Measurements from ENCODE around the gene HS2ST1. TPM values are rescaled to one million over a fixed set of nuclear protein-coding genes. Genes with fewer than 3 reads are reported as not detected.

Gene HS2ST1
- total RNA-seq, 2 experiments from 2014 or later = 22.0 to 23.6 TPM

DNA sequence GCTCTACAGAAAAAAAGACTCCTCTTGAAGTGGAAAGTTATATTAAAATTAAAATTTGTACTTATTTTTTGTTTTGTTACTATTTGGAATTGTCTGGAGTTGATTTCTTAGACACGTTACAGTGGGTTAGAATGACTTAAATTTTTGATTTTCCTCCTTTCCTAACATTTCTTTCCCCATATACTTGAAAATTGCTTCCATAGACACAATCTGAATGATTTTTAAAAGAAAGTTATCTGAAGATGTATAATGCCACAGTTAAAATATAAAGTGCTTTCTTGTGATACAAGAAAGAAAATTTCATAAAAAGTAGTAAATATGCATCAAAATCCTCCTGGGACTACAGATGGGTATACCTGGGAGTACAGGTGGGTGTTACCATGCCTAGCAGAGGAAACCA is 2.3 kb downstream of the HS2ST1 start:
- ChIA-PET POLR2A (no interaction called here), CTCF (no interaction called here)

DNA sequence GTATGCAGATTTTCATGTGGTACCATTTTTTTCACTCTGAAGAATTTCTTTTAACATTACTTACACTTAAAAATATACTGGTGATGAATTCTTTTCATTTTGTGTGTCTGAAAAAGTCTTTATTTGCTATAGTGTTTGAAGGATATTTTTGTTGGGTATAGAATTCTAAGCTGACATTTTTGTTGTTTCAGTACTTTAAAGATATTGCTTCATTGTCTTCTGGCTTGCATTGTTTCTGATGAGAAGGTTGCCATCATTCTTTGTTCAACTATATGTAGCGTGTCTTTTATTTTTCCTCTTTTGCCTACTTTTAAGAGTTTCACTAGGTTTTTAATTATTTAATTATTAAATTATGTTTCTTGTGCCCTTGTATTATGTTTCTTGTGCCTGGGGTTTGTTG is 8.0 kb downstream of the HS2ST1 start:
- ChIA-PET POLR2A (no interaction called here), CTCF (no interaction called here)

DNA sequence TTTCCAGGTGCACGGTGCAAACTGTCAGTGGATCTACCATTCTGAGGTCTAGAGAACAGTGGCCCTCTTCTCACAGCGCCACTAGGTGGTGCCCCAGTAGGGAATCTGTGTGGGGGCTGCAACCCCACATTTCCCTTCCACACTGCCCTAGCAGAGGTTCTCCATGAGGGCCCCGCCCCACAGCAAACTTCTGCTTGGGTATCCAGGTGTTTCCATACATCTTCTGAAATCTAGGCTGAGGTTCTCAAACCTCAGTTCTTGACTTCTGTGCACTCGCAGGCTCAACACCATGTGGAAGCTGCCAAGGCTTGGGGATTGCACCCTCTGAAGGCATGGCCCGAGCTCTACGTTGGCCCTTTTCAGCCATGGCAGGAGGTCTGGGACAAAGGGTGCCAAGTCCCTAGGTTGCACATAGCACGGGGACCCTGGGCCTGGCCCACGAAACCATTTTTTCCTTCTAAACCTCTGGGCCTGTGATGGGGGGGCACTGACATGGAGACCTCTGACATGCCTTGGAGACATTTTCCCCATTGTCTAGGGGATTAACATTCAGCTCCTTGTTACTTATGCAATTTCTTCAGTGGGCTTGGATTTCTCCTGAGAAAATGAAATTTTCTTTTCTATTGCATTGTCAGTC is 10.0 kb downstream of the HS2ST1 start:
- ChIA-PET POLR2A (no interaction called here), CTCF (no interaction called here)

GRCh38 chr1:86925742-86926141 is 11.3 kb downstream of the HS2ST1 start:
- ChIA-PET POLR2A (no interaction called here), CTCF (no interaction called here)

DNA sequence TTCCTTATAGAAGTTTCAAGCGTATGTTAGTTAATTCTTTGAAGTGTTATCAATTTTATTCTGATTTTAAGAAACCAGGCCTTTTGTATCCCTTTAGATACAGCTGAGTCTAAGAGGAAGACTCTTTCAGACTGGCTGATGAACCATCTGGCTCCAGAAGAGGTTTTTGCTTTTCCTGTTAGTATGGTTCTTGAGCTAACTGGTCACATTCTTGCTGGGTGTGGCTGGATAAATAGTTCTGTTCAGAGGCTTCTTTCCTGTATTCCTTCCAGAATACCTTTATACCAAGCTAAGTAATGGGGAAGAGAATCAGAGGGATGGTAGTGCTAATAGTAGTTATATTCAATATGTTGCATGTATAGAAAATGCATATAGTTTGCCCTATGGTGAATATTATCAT is 12.4 kb downstream of the HS2ST1 start:
- CTCF ChIA-PET = no interaction called here
- POLR2A ChIA-PET = no interaction called here

- CTCF ChIA-PET = no interaction called here
- POLR2A ChIA-PET = no interaction called here
These were observed 14.4 kb downstream of the HS2ST1 start for GRCh38 chr1:86928819-86929218.

- CTCF ChIA-PET = interaction anchor here (0.6 kb wide), 1 partner anchor 54 kb away, joined by 4 read pairs; no protein-coding TSS in a partner anchor
These were observed 18.6 kb downstream of the HS2ST1 start for GRCh38 chr1:86933051-86933450.

DNA sequence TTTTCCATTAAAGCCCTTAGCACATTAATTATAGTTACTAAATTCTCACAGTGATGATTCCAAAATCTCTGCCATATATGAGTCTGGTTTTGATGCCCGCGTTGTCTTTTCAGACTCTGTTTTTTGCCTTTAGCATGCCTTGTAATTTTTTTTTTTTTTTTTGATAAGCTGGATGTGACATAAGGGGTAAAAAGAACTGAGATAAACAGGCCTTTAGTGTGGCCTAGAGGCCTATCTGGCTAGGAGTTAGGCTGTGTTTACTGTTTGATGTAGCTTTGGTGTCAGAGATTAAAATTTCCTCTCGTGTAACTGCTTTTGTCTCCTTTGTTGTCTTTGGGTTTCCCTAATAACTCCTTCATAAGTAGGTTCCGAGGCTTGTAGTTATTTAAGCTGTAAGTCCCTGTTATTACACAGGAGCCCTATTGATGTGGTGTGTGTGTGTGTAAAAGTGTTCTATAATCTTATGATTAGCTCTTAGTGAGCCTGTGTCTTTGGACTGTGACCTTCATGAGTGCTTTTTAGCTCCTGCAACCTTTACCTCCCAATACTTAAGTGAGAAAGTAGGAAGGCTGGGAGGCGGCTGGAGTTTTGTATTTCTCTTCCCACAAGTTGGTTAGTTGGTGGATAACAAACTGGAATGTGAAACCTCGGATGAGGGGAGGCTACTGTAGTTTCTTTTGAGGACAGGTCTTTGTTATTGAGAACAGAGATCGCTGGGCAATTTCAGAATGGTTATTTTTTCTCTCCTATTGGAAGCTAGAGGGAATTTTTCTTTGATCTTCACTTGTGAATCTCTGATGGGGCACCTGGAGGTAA is 19.3 kb downstream of the HS2ST1 start:
- ChIA-PET POLR2A (no interaction called here), CTCF (interaction anchor here (0.6 kb wide), 2 partner anchors 28 to 53 kb away, joined by 3 to 4 read pairs; no protein-coding TSS in a partner anchor)

More at GRCh38 chr1:86933051-86933450, 18.6 kb downstream of the HS2ST1 start:
- POLR2A ChIA-PET = no interaction called here

- POLR2A ChIA-PET = no interaction called here
- CTCF ChIA-PET = no interaction called here
These were observed 24.0 kb downstream of the HS2ST1 start for GRCh38 chr1:86938450-86938849.

DNA sequence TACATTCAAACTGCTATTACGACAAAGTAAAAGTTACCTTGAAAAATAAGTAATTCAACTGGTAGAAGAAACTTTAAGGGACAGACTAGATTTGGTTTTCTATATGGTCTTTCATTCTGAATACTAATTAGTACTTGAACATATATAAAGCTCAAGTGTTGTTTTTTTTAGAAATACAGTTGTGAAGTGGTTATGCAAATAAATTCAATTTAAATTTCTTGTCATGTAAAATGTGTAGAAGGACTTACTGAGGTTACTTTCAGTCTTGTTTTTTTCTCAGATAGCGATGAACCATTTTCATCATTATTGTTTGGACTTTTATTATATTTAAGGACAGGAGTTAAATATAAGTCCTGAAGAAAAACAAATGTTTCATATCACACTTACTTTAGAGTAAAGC is 24.4 kb downstream of the HS2ST1 start:
- ChIA-PET CTCF (no interaction called here), POLR2A (no interaction called here)

- CTCF ChIA-PET = no interaction called here
These were observed 25.0 kb downstream of the HS2ST1 start for GRCh38 chr1:86939406-86939805.

GRCh38 chr1:86940599-86940998 is 26.2 kb downstream of the HS2ST1 start:
- ChIA-PET POLR2A (no interaction called here), CTCF (no interaction called here)

More at GRCh38 chr1:86939406-86939805, 25.0 kb downstream of the HS2ST1 start:
- POLR2A ChIA-PET = no interaction called here

DNA sequence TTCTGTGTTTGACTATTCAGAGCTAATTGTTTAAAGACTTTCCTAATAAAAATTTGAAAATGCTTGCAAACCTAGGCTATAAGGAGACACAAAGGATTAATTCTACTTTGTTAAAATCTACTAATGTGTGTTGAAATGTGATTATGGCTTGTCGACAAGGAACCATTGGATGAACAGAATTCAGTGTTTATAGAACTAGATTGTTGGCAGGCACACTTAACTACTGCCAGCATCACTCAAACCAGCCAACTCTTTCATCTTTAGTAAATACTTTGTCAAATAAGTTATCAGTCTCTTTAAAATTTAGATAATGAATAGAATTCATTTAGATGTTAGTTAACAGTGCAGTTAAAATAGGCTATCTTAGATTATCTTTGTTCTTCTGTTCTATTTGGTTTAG is 27.6 kb downstream of the HS2ST1 start:
- POLR2A ChIA-PET = no interaction called here
- CTCF ChIA-PET = no interaction called here

- ChIA-PET POLR2A (no interaction called here), CTCF (interaction anchor here (0.7 kb wide), 1 partner anchor 12 kb away, joined by 3 read pairs; no protein-coding TSS in a partner anchor)
These were observed 28.3 kb downstream of the HS2ST1 start for GRCh38 chr1:86942743-86943142.

DNA sequence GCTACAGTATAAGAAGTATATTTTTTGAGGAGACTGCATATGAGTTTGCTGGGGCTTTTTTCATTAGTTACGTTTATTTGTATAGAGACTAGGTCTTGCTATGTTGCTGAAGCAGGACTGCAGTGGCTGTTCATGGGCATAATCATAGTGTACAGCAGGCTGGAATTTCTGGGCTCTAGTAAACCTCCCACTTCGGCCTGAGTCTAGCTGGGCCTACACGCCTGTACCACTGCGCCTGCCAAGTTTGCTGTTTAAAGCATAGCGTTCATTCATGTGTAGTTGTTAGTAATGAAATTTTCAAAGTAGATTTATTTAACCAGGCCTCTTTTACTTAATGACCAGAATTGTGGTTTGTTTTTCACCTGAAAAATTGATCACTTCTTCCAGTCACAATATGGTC is 33.8 kb downstream of the HS2ST1 start:
- POLR2A ChIA-PET = no interaction called here

GRCh38 chr1:86950712-86951419 is 36.4 kb downstream of the HS2ST1 start:
- ChIA-PET CTCF (no interaction called here), POLR2A (no interaction called here)

More for the DNA sequence above, 33.8 kb downstream of the HS2ST1 start:
- CTCF ChIA-PET = no interaction called here

DNA sequence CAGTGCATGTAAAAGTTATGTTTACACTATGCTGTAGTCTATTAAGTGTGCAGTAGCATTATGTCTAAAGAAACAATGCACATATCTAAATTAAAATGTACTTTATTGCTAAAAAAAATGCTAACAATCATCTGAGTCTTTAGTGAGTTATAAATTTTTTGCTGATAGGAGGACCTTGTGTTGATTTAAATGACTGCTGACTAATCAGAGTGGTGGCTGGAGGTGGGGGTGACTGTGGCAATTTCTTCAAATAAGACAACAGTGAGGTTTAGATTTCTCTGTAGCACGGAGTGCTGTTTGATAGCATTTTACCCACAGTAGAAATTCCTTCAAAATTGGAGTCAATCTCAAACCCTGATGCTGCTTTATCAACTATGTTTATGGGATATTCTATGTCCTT is 37.0 kb downstream of the HS2ST1 start:
- POLR2A ChIA-PET = no interaction called here
- CTCF ChIA-PET = no interaction called here

- POLR2A ChIA-PET = no interaction called here
- CTCF ChIA-PET = no interaction called here
These were observed 38.7 kb downstream of the HS2ST1 start for GRCh38 chr1:86953167-86953566.

- ChIA-PET CTCF (interaction anchor here (1.3 kb wide), 1 partner anchor 12 kb away, joined by 3 read pairs; no protein-coding TSS in a partner anchor), POLR2A (no interaction called here)
These were observed 41.2 kb downstream of the HS2ST1 start for GRCh38 chr1:86955678-86956077.

DNA sequence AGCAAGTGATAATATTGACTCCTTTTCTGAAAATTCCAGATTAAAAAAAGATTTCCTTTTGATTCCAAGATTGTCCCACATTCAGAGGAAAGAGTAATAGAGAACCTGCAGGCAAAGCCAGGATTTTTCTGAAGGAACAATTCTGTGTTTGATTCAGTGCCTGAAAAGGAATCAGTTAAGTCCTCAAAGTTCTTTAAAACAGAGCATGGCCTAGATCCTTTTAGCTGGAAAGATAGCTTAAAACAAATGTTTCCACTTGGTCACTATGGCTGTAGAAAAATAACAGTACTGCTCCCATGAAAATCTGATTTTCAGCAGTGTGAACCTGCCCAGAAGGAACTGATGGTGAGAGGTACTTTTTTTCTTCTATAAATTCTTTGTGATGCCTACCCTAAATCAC is 41.8 kb downstream of the HS2ST1 start:
- ChIA-PET POLR2A (no interaction called here), CTCF (no interaction called here)

DNA sequence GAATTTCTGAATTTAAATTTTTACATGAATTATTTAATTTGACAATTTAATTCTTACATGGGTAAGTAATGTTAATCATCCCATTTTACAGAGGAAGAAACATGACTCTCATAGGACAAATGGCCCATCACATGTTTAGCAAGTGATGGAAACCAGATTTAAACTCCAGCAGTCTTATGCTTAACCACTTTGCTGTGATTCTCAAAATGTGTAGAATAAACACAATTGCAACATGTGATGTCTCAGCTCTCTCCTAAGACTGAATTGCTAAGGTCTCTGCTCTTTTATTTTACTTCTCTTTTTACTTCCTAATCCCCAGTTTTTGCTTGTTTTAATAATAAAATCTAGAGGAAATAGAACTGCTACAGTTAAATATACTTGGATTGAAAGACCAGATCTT is 42.8 kb downstream of the HS2ST1 start:
- ChIA-PET CTCF (no interaction called here), POLR2A (no interaction called here)
